GM18951 (cell line): Measurements from ENCODE around the gene RIOK2.
"Not testable (repeated sequence)": the region's sequence is repeated elsewhere in the genome, so short reads cannot be mapped to it uniquely, and the experiment has no call there.

Source experiments
- POLR2A ChIP-seq: IDR thresholded peaks from 4 replicates; pipeline ENCODE4 v1.6.1; 2011; ENCODE audit warnings: mild to moderate bottlenecking; ENCODE audit not compliant: insufficient read length, insufficient read depth; ENCODE audit errors: extremely low read depth
- in situ Hi-C: fragments of 300-500 bp; cut with MboI; formaldehyde crosslinking; loops from one replicate; pipeline ENCODE4 v1.12.0; 2022; ENCODE audit warnings: low sequenced_read_pairs, mixed read lengths, inconsistent platforms; ENCODE audit not compliant: unreplicated experiment

Gene RIOK2

GRCh38 chr5:97150401-97150800, 32.6 kb downstream of the RIOK2 start:
- no peak for TF ChIP-seq POLR2A
- in situ Hi-C loops = loop anchor here (25.0 kb wide), 2 partner anchors 413 to 538 kb away; no protein-coding TSS in a partner anchor

GRCh38 chr5:97149709-97150108, 33.3 kb downstream of the RIOK2 start:
- in situ Hi-C loops = loop anchor here (25.0 kb wide), 2 partner anchors 412 to 537 kb away; no protein-coding TSS in a partner anchor
- no peak for TF ChIP-seq POLR2A

GRCh38 chr5:97148288-97148687, 34.8 kb downstream of the RIOK2 start:
- in situ Hi-C loops = no loop called here

GRCh38 chr5:97143704-97144103, 39.3 kb downstream of the RIOK2 start:
- TF ChIP-seq POLR2A = no peak
- in situ Hi-C loops = no loop called here

More at GRCh38 chr5:97148288-97148687, 34.8 kb downstream of the RIOK2 start:
- no peak for TF ChIP-seq POLR2A

- in situ Hi-C loops = no loop called here
- TF ChIP-seq POLR2A = no peak
Measured at GRCh38 chr5:97142521-97143254, 40.4 kb downstream of the RIOK2 start, which contains the start of gene LIX1. LIX1 (minus strand) TSS chr5:97142611; CDS start chr5:97142576, 35 bp downstream.

GRCh38 chr5:97141539-97141938, 41.5 kb downstream of the RIOK2 start:
- TF ChIP-seq POLR2A = no peak
- in situ Hi-C loops = no loop called here

GRCh38 chr5:97141031-97141430, 42.0 kb downstream of the RIOK2 start:
- in situ Hi-C loops = no loop called here
- TF ChIP-seq POLR2A = no peak

- in situ Hi-C loops = not testable (repeated sequence)
Measured at GRCh38 chr5:97140250-97140649, 42.8 kb downstream of the RIOK2 start.

GRCh38 chr5:97136475-97136874, 46.6 kb downstream of the RIOK2 start:
- TF ChIP-seq POLR2A = no peak
- in situ Hi-C loops = no loop called here

- in situ Hi-C loops = no loop called here
- TF ChIP-seq POLR2A = no peak
Measured at GRCh38 chr5:97135868-97136267, 47.2 kb downstream of the RIOK2 start.

GRCh38 chr5:97134634-97135033, 48.4 kb downstream of the RIOK2 start:
- in situ Hi-C loops = no loop called here

GRCh38 chr5:97133101-97133500, 49.9 kb downstream of the RIOK2 start:
- TF ChIP-seq POLR2A = no peak
- in situ Hi-C loops = no loop called here

More at GRCh38 chr5:97134634-97135033, 48.4 kb downstream of the RIOK2 start:
- TF ChIP-seq POLR2A = no peak

GRCh38 chr5:97131921-97132320, 51.1 kb downstream of the RIOK2 start:
- no peak for TF ChIP-seq POLR2A
- in situ Hi-C loops = no loop called here

- TF ChIP-seq POLR2A = no peak
- in situ Hi-C loops = no loop called here
Measured at GRCh38 chr5:97131139-97131710, 51.8 kb downstream of the RIOK2 start.
